HFFc6 (cell line): ENCODE data around the gene GPR26. TPM values are rescaled to one million over a fixed set of nuclear protein-coding genes. Genes with fewer than 3 reads are reported as not detected.

Source experiments
- DNase-seq: peaks from one replicate; pipeline ENCODE4 v3.0.0-alpha.2; 2018
- H3K27ac Mint-ChIP-seq: 2 replicates; pipeline ENCODE4 v1.8.0; 2020; ENCODE audit warnings: mild to moderate bottlenecking, mixed read lengths
- H3K27me3 Mint-ChIP-seq: 2 replicates; pipeline ENCODE4 v1.8.0; 2021; ENCODE audit warnings: mild to moderate bottlenecking, moderate library complexity, mixed read lengths; ENCODE audit not compliant: insufficient read depth
- H3K36me3 Mint-ChIP-seq: 2 replicates; pipeline ENCODE4 v1.8.0; 2021; ENCODE audit warnings: low read depth, mixed read lengths
- H3K4me1 Mint-ChIP-seq: 2 replicates; pipeline ENCODE4 v1.8.0; 2020; ENCODE audit warnings: low read depth, mixed read lengths
- H3K4me3 Mint-ChIP-seq: 2 replicates; pipeline ENCODE4 v1.8.0; 2020; ENCODE audit warnings: mild to moderate bottlenecking, moderate library complexity, mixed read lengths
- H3K9me3 Mint-ChIP-seq: 2 replicates; pipeline ENCODE4 v1.8.0; 2020; ENCODE audit warnings: mild to moderate bottlenecking, mixed read lengths
- CTCF ChIP-seq: fragments of 200-600 bp; sonication (generic); IDR thresholded peaks from 2 replicates; pipeline ENCODE4 v1.5.0; 2021; ENCODE audit warnings: antibody characterized with exemption, mild to moderate bottlenecking
- total RNA-seq, 6 experiments: library from RNA; stranded (reverse); fragmentation: NEBNext Ultra II Directional; extraction: Animal tissue kit (Norgen Biotek cat#: 25700); gene quantifications; 2 replicates in 1 of 6; 3 replicates in 5 of 6; pipeline ENCODE4 v1.2.3, GENCODE V29; 2021

Gene GPR26
- total RNA-seq, 6 experiments from 2014 or later: not detected

- H3K27me3 Mint-ChIP-seq: peaks cover 28% of the 10 kb centered on the region
- no peak for DNase-seq
- no peaks in the 10 kb centered on the region for H3K36me3 Mint-ChIP-seq
- no peaks in the 10 kb centered on the region; the same call in 1 of the 2 replicates for H3K4me1 Mint-ChIP-seq
- no peak overlapping the region for H3K4me3 Mint-ChIP-seq
- H3K9me3 Mint-ChIP-seq: peaks cover 15% of the 10 kb centered on the region; the same call in 1 of the 2 replicates
- TF ChIP-seq CTCF: no peak
- H3K27ac Mint-ChIP-seq: no peak overlapping the region
These were observed 23.7 kb downstream of the GPR26 start for GRCh38 chr10:123689880-123690279.

- Mint-ChIP-seq H3K9me3 (peaks cover 7% of the 10 kb centered on the region; the same call in 1 of the 2 replicates), H3K4me1 (no peaks in the 10 kb centered on the region; the same call in 1 of the 2 replicates), H3K27me3 (peaks cover 10% of the 10 kb centered on the region; the same call in 1 of the 2 replicates), H3K4me3 (no peak overlapping the region), H3K36me3 (no peaks in the 10 kb centered on the region), H3K27ac (no peak overlapping the region)
- DNase-seq: no peak
- no peak for TF ChIP-seq CTCF
These were observed 37.1 kb downstream of the GPR26 start for GRCh38 chr10:123703195-123703790.

- Mint-ChIP-seq H3K27me3 (peaks cover 16% of the 10 kb centered on the region; the same call in 1 of the 2 replicates), H3K4me3 (no peak overlapping the region), H3K27ac (no peak overlapping the region), H3K9me3 (peaks cover 7% of the 10 kb centered on the region; the same call in 1 of the 2 replicates), H3K36me3 (no peaks in the 10 kb centered on the region), H3K4me1 (no peaks in the 10 kb centered on the region)
- DNase-seq: no peak
- no peak for TF ChIP-seq CTCF
These were observed 37.9 kb downstream of the GPR26 start for GRCh38 chr10:123704076-123704475.

- Mint-ChIP-seq H3K36me3 (no peaks in the 10 kb centered on the region), H3K27ac (no peak overlapping the region), H3K9me3 (peaks cover 7% of the 10 kb centered on the region; the same call in 1 of the 2 replicates), H3K27me3 (peaks cover 16% of the 10 kb centered on the region; the same call in 1 of the 2 replicates), H3K4me3 (no peak overlapping the region), H3K4me1 (no peaks in the 10 kb centered on the region)
- DNase-seq: no peak
- TF ChIP-seq CTCF: no peak
These were observed 38.7 kb downstream of the GPR26 start for GRCh38 chr10:123704812-123705211.

GRCh38 chr10:123706236-123706635 lies 40.1 kb downstream of the GPR26 start:
- TF ChIP-seq CTCF: no peak
- Mint-ChIP-seq H3K27me3 (peaks cover 16% of the 10 kb centered on the region; the same call in 1 of the 2 replicates), H3K27ac (no peak overlapping the region), H3K36me3 (no peaks in the 10 kb centered on the region), H3K9me3 (peaks cover 7% of the 10 kb centered on the region; the same call in 1 of the 2 replicates), H3K4me3 (no peak overlapping the region), H3K4me1 (no peaks in the 10 kb centered on the region)
- DNase-seq: no peak
